NCI-H1092 (cell line): ENCODE data around the gene BBX.

Source experiments
- DNase-seq: peaks from one replicate; lab custom pipeline; 2025; lab: John Stamatoyannopoulos, UW

BBX gene

DNA sequence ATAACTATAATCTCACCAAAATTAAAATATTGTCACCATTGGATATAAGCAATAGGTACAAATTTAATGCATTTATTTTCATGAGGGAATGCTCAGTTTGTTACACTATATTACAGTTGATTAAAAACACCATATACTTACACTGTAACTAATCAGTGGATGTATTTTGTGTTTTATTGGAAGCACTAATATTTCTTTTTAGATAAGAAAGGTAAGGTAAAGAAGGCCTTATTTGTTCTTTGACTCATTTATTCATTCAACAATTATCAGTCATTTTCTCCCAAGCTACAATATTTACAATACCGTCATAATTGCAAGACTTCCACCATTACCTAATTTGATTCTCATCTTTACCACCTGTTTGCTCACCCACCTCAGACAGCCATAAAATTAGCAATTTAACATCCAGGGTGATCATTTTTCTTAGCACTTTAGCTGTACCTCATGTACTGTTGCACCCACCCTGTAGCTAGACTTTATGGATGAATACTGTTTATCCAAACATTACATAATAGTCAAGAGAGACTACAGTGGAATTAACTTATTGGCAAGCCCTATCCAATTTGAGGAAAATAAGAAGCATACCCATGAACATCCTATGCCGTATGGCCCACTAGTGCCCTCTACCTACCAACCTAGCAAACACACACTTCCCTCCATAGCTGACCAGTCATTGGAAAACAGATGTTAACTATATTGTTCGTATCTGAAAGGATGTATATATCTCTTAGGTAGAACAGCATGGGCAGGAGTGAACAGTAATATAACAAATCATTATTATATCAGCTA lies 229.6 kb downstream of the BBX start:
- DNase-seq, result no peak

DNA sequence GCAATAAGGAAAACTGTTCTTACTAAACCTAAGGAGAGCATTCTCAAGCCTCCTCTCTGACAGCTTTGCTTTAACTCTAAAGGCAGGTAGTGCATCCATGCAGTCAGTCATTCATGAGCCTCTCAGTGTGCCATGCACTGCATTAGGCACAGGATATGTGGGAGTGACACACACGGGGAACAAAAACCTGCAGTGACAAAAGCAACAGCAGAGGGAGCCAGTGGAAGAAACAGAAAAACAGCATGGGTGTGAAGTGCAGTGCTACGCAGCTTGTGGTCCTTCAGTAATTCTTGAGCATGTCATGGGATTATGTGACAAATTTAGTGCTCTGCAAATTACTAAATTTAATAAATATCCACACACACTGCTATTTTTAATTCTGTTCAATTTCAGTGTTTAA lies 230.7 kb downstream of the BBX start:
- peak; percentile 34 for DNase-seq

DNA sequence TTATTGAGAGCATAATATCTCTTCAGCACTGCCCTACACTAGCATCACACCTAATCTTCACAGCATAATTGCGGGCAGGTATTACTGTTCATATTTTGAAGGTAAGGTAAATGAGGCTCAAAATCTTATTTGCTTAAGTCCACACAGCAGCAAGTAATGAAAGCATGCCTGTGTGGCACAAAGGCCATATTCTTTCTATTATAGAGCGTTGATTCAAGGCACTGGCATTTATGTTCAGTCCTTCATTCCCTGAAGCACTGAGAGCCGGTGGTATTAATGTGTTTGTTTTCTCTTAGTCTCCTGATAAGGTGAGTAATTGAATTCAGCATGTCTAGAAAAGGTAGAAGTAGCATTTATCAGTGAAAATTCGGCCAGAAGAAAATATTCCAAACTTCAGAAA lies 231.2 kb downstream of the BBX start:
- no peak for DNase-seq

DNA sequence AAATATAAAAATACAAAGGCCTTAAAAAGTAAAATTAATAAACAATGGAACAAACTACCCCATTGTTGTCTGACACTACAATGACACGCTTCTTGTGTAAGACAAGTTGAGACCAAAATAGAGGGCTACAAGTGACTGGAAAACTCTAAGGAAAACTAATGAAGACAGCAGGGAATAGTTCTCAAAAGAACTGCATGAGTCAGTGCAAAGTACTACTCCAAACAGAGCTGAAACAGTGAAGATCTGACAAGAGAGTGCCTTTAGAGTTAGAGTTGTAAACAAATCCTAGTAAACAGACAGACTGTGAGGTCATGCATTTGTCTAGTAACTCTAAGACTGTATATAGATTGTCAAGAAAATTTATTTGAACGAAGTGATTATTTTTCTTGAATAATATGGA lies 233.9 kb downstream of the BBX start:
- no peak for DNase-seq

DNA sequence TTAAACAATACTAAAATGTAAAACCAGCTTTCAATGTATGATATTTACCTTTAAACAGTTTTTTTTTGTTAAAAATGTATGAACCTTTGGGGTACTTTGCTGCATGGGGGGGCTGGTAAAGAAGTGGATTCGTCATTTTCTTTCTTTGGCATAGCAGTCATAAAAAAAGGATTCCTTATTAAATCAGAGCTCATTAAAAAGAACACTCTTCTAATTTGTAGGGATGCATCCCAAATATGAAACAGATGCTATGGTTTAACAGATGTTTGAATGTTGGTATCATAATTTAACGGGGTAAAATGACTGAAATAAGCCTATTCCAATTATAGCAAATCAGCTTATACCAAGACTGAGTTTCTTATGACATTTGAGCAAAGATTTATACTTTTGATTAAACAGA lies 234.4 kb downstream of the BBX start:
- DNase-seq, result no peak

DNA sequence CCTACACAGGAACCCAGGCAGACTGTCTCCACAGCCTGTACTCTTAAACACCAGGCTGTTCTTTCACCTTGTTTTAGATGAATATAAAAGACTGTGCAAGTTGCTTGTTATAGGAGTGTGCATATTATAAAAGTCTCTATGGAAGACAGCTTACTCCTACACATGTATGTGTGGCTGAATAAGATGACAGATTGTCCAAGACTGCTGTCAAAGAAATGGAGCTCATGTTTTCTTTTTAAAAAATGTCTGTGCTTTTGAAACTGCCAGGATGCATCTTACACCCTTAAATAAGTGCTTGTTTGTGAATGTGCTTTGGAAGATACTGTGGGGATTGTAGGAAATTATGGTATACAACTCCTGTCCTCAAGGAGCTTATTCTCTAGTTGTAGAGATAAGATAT lies 237.4 kb downstream of the BBX start:
- no peak for DNase-seq

DNA sequence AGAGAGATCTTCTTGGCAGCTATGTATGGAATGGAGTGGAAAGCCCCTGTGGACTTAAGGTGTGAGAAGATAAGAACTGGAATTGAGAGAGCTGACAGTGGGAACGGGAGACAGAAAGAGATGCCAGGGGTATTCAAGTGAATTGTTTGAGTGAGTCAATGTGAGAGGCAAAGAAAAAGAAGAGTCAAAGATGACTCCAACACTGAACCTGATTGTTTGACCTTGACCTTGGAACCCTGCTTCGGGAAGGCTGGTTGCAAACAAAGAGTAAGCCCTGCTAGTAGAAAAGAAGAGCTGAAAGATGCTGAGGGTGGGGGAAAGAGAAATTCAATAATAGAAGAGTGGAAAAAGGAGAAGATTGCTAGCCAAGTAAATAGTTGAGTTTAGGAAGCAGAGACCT lies 238.6 kb downstream of the BBX start:
- no peak for DNase-seq

DNA sequence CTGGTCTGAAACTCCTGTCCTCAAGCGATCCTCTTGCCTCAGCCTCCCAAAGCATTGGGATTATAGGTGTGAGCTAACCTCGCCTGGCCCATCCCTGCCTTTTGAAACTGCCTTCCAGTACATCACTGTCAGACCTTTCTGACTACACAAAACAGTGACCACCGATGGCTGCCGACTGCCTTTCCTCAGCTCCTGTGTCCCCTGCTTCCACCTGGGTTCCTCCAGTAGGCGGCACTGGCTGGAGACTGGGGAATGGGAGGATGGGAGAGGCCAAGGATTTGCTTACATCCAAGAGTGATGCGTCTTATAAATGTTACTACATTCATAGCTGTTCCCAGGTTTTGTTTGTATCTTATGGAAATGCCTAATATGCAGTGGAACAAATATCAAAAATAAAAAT lies 242.8 kb downstream of the BBX start:
- no peak for DNase-seq

DNA sequence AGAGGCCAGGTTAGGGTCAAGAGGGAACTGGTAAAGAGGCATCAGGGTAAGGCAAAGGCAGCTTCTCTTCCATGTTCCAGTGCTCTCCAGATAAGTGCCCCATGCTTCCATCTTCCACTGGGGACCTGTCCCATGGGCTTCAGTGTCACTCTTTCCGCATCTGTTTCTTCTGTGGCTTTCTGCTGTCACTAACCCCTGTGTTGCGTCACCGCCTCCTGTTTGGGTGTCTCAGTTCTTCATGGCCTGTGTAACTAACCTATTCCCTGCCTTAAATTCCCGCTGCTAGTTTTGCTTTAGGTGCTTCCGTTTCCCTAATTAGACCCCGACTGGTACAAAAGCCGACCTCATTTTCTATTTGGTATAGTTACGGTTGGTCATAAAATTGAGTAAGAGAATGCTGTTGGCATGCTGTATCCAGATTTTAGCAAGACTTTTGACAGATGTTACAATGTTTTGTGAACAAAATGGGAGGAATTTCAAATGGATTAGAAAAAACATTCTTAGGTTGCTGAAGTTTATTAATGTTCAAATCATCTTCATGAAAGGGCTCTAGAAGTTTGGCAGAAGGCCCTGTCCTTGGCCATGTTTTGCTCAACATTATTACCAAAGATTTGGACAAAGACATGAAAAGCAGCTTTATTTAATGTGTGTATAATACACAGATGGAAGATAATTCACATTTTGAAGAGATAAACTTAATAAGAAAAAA lies 245.3 kb downstream of the BBX start:
- no peak for DNase-seq

DNA sequence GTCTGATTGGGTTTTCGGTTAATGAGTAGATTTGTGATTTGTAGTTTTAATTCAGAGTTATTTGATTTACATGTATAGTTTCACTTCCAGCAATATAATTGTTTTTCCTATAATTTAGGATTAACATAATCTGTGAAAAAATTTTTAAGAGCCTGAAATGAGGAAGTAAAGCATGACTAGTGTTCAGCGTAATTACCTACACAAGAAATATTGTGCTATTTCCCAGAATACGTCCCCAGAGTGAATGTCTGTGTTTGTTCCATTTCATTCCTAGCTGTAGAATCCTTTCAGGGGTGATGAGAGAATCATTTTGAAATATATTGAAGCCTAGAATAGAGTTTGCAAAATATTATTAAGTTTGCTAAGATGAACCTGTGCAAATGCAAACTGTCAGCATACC lies 247.1 kb downstream of the BBX start:
- DNase-seq, result no peak

DNA sequence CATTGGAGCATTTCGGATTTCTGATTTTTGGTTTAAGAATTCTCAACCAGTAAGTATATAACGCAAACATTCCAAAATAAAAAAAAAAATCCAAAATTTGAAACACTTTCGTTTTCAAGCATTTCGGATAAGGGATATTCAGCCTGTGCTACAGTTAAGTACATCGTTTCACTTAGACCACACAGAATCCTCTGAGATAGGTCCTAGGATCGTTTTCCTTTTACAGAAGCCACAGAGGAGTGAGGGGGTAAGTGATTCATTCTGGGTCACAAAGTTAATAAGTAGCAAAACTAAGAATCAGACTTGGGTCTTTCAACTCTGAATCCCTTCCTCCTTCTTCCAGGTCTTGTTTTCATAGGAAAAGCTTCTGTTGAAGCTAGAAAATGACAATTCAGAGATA lies 249.3 kb downstream of the BBX start:
- DNase-seq, result no peak

DNA sequence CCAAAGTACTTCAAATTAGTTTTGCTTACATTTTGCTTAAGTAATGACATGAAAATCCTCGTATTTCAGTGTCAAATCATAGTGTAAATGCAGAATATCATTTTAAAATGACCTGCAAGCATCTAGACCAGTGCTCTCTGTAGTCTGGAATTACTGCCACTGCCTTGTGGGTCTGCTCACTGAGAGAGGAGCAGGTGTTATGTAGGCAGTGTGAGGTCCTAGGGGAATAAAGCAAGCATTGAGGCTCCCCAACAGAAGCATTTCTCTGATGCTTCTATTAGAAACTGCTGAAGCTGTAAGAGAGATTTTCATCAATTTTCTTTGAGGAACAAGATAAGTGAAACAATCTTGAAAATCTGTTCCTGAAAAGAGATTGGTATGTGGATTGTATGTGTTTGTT lies 253.2 kb downstream of the BBX start:
- peak; percentile 40 for DNase-seq

DNA sequence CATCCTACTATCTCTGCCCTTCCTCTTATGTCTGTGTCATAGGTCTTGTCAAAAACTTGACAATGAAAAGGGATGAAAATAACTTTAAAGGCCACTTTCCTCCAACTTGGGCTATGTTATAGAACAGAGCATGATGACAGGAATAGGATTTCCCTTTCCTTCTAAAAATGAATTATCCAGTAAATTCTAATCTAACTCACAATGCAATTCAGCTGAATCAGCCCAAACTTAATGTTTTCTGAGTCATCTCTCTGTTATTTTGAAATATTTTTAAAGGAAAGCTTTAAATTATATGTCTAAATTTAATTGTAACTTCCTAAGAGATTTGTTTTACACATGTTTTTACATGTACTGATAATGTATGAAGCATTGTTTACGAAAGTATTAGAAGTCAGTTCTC lies 258.5 kb downstream of the BBX start:
- DNase-seq, result no peak

DNA sequence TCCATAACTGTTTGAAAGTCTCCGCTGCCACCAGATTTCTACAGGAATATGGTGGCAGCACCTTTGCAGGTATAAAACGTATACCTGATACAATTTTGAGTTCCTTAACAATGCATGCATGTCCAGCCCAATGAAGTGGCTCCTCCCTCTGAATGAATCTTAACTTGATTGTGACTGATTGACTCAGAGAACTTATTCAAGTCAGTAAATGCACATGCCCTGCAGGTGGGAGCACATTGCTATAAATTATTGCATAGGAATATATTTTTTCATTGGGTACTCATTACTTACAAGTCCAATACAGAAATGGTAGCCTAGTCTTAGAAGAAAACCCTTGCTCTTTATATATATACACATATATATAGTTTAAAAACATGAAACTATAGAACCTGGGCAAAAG lies 259.3 kb downstream of the BBX start:
- no peak for DNase-seq

DNA sequence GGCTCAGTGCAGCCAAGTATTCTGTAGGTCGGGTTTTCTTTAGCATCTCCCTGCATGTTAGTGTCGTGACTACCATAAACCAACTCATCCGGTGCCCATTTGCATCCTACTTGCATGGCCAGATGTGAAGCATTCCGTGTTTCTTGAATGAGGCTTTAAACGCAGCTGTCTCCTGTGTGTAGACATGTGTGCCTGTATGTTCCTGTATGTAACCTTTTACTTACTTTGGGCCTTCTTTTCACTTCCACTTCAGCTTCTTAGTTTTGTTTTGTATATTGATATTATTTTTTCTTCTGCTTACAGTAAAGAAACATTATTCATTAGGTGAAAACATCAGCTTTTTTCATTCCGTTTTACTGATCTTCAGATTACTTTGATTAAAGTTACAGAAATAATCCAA lies 267.9 kb downstream of the BBX start:
- no peak for DNase-seq

DNA sequence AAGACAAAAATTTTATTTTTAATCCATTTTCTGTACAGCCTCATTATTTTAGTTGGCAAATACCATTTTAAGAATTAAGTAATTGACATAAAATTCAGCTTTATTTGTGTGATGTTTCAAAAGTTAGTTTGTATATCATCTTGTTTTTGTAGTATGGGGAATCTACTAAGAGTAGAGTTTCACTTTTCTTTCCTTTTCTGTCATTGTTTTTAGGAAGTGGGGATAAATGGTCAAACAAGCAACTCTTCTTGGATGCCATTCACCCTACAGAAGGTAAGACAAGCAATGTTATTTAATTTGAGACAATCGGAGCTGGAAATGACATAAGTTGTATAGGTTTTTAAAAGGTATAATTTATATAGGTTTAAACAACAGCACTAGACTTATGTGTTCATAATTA lies 268.3 kb downstream of the BBX start:
- DNase-seq, result no peak

DNA sequence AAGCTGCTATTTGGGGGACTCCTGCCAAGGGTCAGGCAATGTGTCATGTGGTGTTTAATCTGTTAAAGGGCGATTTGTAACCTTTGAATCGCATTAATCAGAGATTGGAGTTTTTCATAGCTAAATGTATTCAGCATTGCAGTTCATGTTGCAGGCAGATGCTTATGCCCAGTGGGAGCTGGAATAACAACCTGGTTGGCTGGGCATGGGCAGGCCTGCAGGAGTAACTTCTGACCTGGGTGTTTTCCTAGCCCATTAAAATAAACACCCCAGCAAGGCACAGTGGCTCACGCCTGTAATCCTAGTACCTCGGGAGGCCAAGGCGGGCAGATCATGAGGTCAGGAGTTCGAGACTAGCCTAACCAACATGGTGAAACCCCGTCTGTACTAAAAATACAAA lies 268.7 kb downstream of the BBX start:
- no peak for DNase-seq

DNA sequence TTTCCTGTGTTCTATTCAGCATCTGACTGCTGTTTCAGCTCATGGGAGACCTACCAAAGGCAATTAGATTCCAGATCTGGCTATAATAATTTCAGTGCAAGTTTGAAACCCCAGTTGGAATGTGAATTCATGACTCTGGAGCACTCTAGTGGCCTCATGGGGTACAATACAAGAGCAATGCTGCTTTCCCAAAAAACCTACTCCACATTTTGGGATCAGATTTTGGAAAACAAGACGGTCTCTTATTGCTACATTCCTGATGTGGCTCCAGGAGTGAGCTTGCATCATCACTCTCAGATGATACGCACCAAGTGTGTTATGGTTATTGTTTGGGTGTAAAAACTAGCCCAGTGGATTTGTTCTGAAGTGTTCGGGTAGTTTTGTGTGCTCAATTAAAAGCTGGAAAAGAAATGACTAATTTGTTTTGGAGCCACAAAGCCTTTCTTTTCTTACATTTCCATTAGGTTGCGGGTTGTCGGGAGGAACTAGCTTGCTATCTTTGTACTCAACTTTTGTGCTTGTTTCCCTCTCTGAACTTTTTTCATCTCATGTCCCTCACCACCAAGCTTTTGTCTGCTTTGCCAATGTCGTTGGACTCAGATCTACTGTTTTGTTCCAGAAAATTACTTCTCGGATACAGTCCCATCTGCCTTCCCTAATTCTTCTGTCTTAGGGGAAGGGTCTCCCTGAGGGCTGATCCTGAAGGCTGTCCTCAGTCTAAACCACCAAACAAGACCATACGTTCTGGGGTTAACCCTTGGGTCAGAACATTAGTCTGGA lies 272.1 kb downstream of the BBX start:
- no peak for DNase-seq

DNA sequence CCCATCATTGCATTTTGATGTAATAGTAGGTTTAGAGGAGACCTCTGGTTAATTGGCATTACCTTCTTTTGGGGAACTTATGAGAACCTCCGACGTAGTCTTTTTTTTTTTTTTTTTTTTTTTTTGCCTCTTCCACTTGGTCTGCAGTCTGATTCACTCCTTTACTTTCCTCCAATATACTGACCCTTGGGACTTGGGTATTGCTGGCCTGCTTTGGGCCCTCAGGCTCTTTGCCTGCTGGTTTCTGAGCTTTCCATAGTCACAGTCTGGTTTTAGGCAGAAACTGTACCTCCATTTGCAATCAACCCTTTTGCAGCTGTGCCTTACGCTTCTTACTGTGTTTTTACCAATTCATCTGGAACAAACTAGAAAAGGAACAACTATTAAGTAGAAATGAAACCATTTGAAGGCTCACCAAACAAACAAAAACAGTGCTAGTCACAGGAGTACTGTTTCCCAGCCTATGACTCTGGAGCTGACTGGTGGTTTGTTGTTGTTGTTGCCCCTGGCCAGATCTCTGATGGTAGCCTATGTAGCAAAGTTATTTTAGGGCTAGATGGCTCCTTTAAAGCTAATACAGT lies 272.8 kb downstream of the BBX start:
- no peak for DNase-seq

DNA sequence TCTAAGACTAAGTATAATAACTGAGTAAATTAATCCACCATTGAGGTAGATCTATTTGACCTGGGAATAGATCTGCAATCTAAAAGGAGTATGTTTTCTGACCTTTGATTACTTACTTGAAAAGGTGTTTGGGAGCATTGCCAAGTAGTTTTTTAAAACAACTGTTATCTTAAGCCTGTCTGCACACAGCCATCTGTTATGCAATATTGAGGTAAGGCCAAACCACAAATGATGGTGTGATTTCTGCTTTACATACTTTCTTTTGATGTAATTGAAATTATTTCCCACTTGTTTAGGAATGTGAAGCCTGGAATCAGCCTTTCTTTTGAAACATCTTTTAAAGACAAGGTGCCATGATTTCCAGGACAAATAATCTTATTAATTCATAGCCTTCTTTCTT lies 274.0 kb downstream of the BBX start:
- DNase-seq, result no peak

DNA sequence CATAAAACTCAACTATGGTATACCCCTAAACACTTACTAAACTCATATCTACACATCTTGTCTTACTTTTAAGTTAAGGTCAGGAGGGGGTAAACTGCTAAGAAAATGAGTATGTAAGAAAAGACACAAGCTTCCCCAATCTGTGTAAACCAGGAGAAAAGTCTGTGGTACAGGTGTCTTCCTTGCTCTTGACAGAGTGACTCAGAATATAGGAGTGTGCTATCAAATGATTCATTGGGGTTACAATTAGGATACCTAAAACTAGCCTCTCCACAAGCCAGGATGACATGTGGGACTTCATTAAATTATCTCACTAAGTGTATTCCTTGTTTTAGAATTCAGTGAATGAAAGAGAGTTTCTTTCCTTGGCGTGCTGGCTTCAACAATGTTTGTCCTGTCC lies 274.8 kb downstream of the BBX start:
- no peak for DNase-seq

DNA sequence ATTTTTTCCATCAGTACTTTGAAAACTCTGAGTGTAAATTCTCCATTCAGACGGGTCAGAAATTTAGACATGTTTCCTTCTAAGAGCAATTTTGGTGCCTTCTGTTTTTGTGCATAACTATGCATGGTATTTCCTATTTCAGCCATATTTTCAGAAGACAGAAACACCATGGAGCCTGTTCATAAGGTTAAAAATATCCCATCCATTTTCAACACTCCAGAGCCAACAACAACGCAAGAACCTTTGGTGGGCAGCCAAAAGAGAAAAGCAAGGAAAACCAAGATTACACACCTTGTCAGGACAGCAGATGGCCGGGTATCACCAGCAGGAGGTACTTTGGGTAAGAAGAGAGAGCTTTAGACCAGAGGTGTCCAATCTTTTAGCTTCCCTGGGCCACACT lies 275.6 kb downstream of the BBX start:
- no peak for DNase-seq

DNA sequence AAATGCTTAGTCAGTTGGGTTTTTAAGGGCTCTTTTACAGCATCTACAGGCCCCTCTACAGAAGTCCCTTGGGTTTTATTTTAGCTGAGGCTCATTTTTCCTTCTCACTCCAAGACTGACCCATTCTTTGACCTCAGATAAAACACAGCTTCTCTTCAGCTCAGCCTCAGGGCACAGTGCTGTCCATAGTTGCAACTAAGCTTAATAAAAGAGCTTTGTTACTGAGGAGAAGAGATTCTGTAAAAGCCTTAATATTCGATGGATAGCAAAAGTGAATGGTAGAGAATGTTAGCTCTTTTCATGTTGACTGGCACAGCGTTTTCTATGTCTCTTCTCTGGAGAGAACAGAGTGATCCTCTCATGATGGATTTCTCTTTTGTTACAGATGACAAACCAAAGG lies 277.9 kb downstream of the BBX start:
- no peak for DNase-seq
